Epithelial cell of proximal tubule (primary cell): ENCODE data around the gene SOX13. TPM values are rescaled to one million over a fixed set of nuclear protein-coding genes. Genes with fewer than 3 reads are reported as not detected.

Source experiments
- DNase-seq: peaks from one replicate; pipeline ENCODE4 v3.0.0-alpha.2; 2011; ENCODE audit warnings: low read depth
- H3K4me3 ChIP-seq: 2 replicates; pipeline ENCODE4 v1.5.1; 2011; ENCODE audit warnings: low read depth, mild to moderate bottlenecking, low read length
- total RNA-seq: library from RNA; depleted of rRNA; stranded (reverse); fragments of >200 nt; gene quantifications from 2 replicates; pipeline ENCODE4 v1.2.3, GENCODE V29; 2015
- TF ChIP-seq, protein P1 (sequence below): conservative IDR thresholded peaks from 2 replicates; pipeline ENCODE4 v1.5.1; 2012; ENCODE audit warnings: low read depth, mild to moderate bottlenecking, low read length

The SOX13 gene
- total RNA-seq, 1 donor from 2014 or later: 16.2 TPM

DNA sequence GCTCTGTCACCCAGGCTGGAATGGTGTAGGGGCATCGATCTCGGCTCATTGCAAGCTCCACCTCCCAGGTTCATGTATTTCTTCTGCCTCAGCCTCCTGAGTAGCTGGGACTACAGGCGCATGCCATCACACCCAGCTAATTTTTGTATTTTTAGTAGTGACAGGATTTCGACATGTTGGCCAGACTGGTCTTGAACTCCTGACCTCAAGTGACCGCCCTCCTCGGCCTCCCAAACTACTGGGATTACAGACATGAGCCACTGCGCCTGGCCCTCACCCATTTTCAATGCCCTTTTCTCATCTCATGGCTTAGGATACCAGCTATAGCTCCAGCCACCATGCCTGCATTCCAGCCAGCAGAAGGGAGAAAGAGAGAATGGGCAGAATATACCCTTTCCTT lies 12.9 kb upstream of the SOX13 start:
- H3K4me3 ChIP-seq: no peak overlapping the region
- DNase-seq: no peak
- TF ChIP-seq, protein P1, sequence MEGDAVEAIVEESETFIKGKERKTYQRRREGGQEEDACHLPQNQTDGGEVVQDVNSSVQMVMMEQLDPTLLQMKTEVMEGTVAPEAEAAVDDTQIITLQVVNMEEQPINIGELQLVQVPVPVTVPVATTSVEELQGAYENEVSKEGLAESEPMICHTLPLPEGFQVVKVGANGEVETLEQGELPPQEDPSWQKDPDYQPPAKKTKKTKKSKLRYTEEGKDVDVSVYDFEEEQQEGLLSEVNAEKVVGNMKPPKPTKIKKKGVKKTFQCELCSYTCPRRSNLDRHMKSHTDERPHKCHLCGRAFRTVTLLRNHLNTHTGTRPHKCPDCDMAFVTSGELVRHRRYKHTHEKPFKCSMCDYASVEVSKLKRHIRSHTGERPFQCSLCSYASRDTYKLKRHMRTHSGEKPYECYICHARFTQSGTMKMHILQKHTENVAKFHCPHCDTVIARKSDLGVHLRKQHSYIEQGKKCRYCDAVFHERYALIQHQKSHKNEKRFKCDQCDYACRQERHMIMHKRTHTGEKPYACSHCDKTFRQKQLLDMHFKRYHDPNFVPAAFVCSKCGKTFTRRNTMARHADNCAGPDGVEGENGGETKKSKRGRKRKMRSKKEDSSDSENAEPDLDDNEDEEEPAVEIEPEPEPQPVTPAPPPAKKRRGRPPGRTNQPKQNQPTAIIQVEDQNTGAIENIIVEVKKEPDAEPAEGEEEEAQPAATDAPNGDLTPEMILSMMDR: no peak

DNA sequence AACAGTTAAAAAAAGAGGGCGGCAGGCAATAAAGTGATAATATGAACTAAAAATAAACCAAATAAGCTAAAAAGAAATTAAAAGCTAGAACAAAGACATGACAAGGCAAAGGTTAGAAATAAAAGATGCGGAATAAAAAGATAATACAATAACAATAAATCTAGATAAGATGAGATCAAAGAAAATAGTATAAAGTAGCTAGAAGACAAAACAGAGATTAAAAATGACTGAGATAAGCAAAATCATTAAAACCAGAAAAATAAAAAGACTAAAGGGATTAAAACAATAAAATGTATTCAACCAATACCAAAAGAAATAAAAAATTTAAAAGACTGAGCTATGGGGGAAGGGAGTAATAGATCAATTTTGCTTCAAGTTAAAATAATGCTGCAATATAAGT lies 10.8 kb upstream of the SOX13 start:
- no peak overlapping the region for H3K4me3 ChIP-seq
- TF ChIP-seq, protein P1: no peak
- DNase-seq: no peak

DNA sequence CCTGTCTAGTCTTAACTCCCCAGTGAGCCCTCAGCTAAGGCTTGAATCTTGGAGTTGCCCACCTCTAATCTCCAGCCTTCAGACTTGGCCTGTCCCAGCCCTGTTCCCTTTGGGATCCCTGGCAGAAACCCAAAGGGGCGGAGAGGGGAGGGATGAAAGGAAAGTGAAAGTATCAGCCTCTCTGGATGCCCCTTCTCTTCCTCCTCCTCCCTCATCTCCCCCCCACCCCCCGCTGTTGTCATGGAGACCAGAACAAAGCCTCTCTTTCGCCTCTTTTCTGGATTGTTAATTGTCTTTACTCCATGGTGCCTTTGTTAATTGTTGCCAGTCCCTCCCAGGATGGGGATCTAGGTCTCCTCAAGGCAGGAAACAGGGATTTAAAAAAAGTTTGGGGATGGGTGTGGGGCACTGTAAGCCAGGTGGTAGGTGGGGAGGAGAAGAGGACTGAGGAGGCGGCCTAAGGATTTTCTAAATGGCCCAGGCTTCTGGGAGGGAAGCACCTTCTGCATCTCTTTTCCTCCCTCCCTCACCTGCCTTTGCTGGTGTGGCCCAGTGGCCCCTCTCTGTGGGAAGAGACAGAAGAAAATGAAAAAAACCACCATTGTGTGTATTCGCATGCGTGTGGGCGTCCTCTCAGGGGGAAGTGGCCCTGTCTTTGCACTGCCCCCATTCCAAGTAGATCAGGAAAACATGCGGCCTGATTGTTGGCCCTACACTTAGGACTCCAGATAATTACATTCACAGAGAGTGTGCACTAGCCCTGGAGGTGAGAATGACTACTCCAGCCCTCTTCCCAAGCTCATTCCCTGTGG lies 7.5 kb upstream of the SOX13 start:
- no peak for DNase-seq
- TF ChIP-seq, protein P1: no peak
- no peak overlapping the region for H3K4me3 ChIP-seq

- no peak for DNase-seq
- no peak overlapping the region for H3K4me3 ChIP-seq
- TF ChIP-seq, protein P1: no peak
Measured at GRCh38 chr1:204065986-204066300, 7.0 kb upstream of the SOX13 start.

- TF ChIP-seq, protein P1: no peak
- no peak overlapping the region for H3K4me3 ChIP-seq
- DNase-seq: no peak
Measured at GRCh38 chr1:204067935-204068334, 5.0 kb upstream of the SOX13 start.

DNA sequence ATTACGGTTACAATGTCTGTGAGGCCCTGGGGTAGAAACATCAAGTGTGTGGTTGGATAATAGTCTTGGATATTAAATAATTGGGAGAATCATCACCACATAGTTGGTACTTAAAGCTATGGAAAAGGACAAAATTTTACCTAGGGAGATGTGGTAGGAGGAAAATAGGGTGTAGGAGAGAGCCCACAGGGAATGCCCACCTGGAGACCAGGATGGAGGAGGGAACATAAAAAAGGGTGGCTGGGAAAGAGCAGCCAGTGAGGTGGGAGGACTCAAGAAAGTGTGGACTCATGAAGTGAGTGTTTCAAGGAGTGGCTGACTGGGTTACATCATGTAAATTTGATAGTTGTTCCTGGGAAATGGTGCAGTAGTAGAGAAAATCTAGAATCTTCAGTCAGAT lies 3.0 kb upstream of the SOX13 start:
- DNase-seq: no peak
- H3K4me3 ChIP-seq: no peak overlapping the region
- TF ChIP-seq, protein P1: no peak

- no peak for DNase-seq
- TF ChIP-seq, protein P1: no peak
Measured at GRCh38 chr1:204070895-204071294, 2.0 kb upstream of the SOX13 start.

More at GRCh38 chr1:204070895-204071294, 2.0 kb upstream of the SOX13 start:
- H3K4me3 ChIP-seq: no peak overlapping the region
